GM23338 (cell line): ENCODE results near the gene SERPING1. TPM values are rescaled to one million over a fixed set of nuclear protein-coding genes. Genes with fewer than 3 reads are reported as not detected.

Source experiments
- ATAC-seq: fragments of 200-7000 bp; cut with Tn5 transposase; 3 replicates; pipeline ENCODE4 v1.9.1; 2020
- DNase-seq: peaks from one replicate; pipeline ENCODE4 v3.0.0-alpha.2; 2015; ENCODE audit warnings: low spot score
- H2AFZ ChIP-seq: fragments of 200-600 bp; sonication (generic); 2 replicates; pipeline ENCODE4 v1.8.0; 2016; ENCODE audit warnings: antibody characterized with exemption, mild to moderate bottlenecking, moderate library complexity
- H3F3A ChIP-seq: fragments of 200-600 bp; sonication (generic); replicated peaks from 2 replicates; pipeline ENCODE4 v1.8.0; 2017; ENCODE audit warnings: antibody characterized with exemption, mixed run types, low read depth
- H3K27ac ChIP-seq: fragments of 200-600 bp; sonication (generic); 2 replicates; pipeline ENCODE4 v1.6.1; 2016; ENCODE audit warnings: low read depth
- H3K27me3 ChIP-seq: fragments of 200-600 bp; sonication (generic); 2 replicates; pipeline ENCODE4 v1.8.0; 2016; ENCODE audit warnings: mild to moderate bottlenecking, mixed run types, moderate library complexity; ENCODE audit not compliant: insufficient read depth
- H3K36me3 ChIP-seq: fragments of 200-600 bp; sonication (generic); 2 replicates; pipeline ENCODE4 v1.8.0; 2016; ENCODE audit warnings: mild to moderate bottlenecking; ENCODE audit not compliant: insufficient read depth
- H3K4me1 ChIP-seq: fragments of 200-600 bp; sonication (generic); 2 replicates; pipeline ENCODE4 v1.8.0; 2016; ENCODE audit warnings: mild to moderate bottlenecking, moderate library complexity; ENCODE audit not compliant: insufficient read depth
- H3K4me2 ChIP-seq: fragments of 200-600 bp; sonication (generic); 2 replicates; pipeline ENCODE4 v1.7.1; 2017; ENCODE audit warnings: mixed run types
- H3K4me3 ChIP-seq: fragments of 200-600 bp; sonication (generic); 2 replicates; pipeline ENCODE4 v1.6.1; 2016; ENCODE audit warnings: mixed run types
- H3K79me2 ChIP-seq: fragments of 200-600 bp; sonication (generic); replicated peaks from 2 replicates; pipeline ENCODE4 v1.8.0; 2017; ENCODE audit warnings: mild to moderate bottlenecking; ENCODE audit not compliant: insufficient read depth
- H3K9me2 ChIP-seq: fragments of 200-600 bp; sonication (generic); 2 replicates; pipeline ENCODE4 v1.8.0; 2017; ENCODE audit not compliant: insufficient read depth
- H4K20me1 ChIP-seq: fragments of 200-600 bp; sonication (generic); replicated peaks from 2 replicates; pipeline ENCODE4 v1.8.0; 2017; ENCODE audit warnings: mild to moderate bottlenecking; ENCODE audit not compliant: insufficient read depth
- H3K27ac Mint-ChIP-seq: 2 replicates; pipeline ENCODE4 v1.8.0; 2020; ENCODE audit warnings: inconsistent platforms, mild to moderate bottlenecking, moderate library complexity, mixed read lengths
- H3K27me3 Mint-ChIP-seq: 3 replicates; pipeline ENCODE4 v1.8.0; 2022; ENCODE audit warnings: low read depth, mild to moderate bottlenecking, moderate library complexity, mixed read lengths, inconsistent platforms; ENCODE audit not compliant: insufficient read depth, poor library complexity
- H3K36me3 Mint-ChIP-seq: 3 replicates; pipeline ENCODE4 v1.8.0; 2021; ENCODE audit warnings: low read depth, mild to moderate bottlenecking, inconsistent platforms, moderate library complexity, mixed read lengths
- H3K4me1 Mint-ChIP-seq: 3 replicates; pipeline ENCODE4 v1.8.0; 2020; ENCODE audit warnings: mild to moderate bottlenecking, inconsistent platforms, mixed read lengths
- H3K4me3 Mint-ChIP-seq: 3 replicates; pipeline ENCODE4 v1.8.0; 2021; ENCODE audit warnings: moderate library complexity, mild to moderate bottlenecking, inconsistent platforms, mixed read lengths
- H3K9me3 Mint-ChIP-seq: 3 replicates; pipeline ENCODE4 v1.8.0; 2020; ENCODE audit warnings: moderate library complexity, mild to moderate bottlenecking, inconsistent platforms, mixed read lengths
- CREB1 ChIP-seq: fragments of 250-450 bp; sonication (Bioruptor Pico); IDR thresholded peaks from 2 replicates; pipeline ENCODE4 v1.5.0; 2020; ENCODE audit warnings: low read depth, mild to moderate bottlenecking, moderate library complexity
- EZH2 ChIP-seq: fragments of 200-600 bp; sonication (generic); IDR thresholded peaks from one replicate; pipeline ENCODE4 v1.8.0; 2017; ENCODE audit warnings: antibody characterized with exemption, mild to moderate bottlenecking, low read depth; ENCODE audit not compliant: unreplicated experiment
- EZH2phosphoT487 ChIP-seq: fragments of 200-600 bp; sonication (generic); IDR thresholded peaks from one replicate; pipeline ENCODE4 v1.8.1; 2018; ENCODE audit warnings: antibody characterized with exemption; ENCODE audit not compliant: unreplicated experiment
- JUNB ChIP-seq: IDR thresholded peaks from one replicate; pipeline ENCODE4 v1.6.1; 2016; ENCODE audit warnings: antibody characterized with exemption; ENCODE audit not compliant: unreplicated experiment
- NANOG ChIP-seq: IDR thresholded peaks from 2 replicates; pipeline ENCODE4 v1.6.1; 2016; ENCODE audit warnings: antibody characterized with exemption, borderline replicate concordance
- POLR2AphosphoS5 ChIP-seq: IDR thresholded peaks from 2 replicates; pipeline ENCODE4 v1.6.1; 2016; ENCODE audit warnings: antibody characterized with exemption, low read depth
- STAT1 ChIP-seq: IDR thresholded peaks from one replicate; pipeline ENCODE4 v1.6.1; 2016; ENCODE audit warnings: antibody characterized with exemption; ENCODE audit not compliant: unreplicated experiment
- ZNF114 ChIP-seq: fragments of 250-450 bp; sonication (Bioruptor Pico); IDR thresholded peaks from 2 replicates; pipeline ENCODE4 v1.5.0; 2020; ENCODE audit warnings: mild to moderate bottlenecking, moderate library complexity
- ZNF331 ChIP-seq: fragments of 250-450 bp; sonication (Bioruptor Pico); IDR thresholded peaks from 2 replicates; pipeline ENCODE4 v1.5.0; 2020; ENCODE audit warnings: low read depth, mild to moderate bottlenecking, moderate library complexity
- polyA plus RNA-seq: library from polyadenylated mRNA; unstranded; fragments of >200 nt; fragmentation: Nextera tagmentation; extraction: Ambion mirVana; gene quantifications from 2 replicates; pipeline ENCODE4 v1.2.1, GENCODE V29; 2016
- total RNA-seq: library from RNA; depleted of rRNA; stranded (reverse); fragments of >200 nt; shearing (Covaris generic); gene quantifications from 2 replicates; pipeline ENCODE4 v1.2.3, GENCODE V29; 2014
- TF ChIP-seq, protein P1 (sequence below): IDR thresholded peaks from one replicate; pipeline ENCODE4 v1.6.1; 2018; ENCODE audit warnings: antibody characterized with exemption; ENCODE audit not compliant: unreplicated experiment
- TF ChIP-seq, protein P2 (sequence below): IDR thresholded peaks from 2 replicates; pipeline ENCODE4 v1.6.1; 2016; ENCODE audit warnings: antibody characterized with exemption
- TF ChIP-seq, protein P3 (sequence below): fragments of 250-450 bp; sonication (Bioruptor Pico); IDR thresholded peaks from 2 replicates; pipeline ENCODE4 v1.5.0; 2020; ENCODE audit warnings: mild to moderate bottlenecking, moderate library complexity

SERPING1 gene
- total and polyA plus RNA-seq, 2 experiments from 2014 or later: 42.3 to 54.7 TPM

DNA sequence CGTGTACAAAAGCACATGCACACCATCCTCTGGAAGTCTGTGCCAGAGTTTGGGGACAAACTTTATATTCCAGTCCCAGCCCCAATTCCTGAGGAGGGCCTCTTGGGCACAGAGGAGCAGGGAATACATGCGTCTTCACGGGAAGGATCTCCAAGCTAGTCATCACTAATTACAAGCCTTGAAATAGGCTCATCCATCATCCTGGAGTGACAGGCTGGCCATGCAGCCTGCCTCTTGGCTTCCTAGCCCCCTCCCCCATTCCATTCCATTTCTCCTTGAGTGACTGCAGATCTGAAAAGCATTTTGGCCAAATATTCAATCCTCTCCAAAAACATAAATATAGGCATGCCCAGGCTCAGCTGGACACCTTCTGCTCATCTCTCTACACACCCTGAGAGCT is 24.8 kb downstream of the SERPING1 start (continued):
- TF ChIP-seq, protein P1, sequence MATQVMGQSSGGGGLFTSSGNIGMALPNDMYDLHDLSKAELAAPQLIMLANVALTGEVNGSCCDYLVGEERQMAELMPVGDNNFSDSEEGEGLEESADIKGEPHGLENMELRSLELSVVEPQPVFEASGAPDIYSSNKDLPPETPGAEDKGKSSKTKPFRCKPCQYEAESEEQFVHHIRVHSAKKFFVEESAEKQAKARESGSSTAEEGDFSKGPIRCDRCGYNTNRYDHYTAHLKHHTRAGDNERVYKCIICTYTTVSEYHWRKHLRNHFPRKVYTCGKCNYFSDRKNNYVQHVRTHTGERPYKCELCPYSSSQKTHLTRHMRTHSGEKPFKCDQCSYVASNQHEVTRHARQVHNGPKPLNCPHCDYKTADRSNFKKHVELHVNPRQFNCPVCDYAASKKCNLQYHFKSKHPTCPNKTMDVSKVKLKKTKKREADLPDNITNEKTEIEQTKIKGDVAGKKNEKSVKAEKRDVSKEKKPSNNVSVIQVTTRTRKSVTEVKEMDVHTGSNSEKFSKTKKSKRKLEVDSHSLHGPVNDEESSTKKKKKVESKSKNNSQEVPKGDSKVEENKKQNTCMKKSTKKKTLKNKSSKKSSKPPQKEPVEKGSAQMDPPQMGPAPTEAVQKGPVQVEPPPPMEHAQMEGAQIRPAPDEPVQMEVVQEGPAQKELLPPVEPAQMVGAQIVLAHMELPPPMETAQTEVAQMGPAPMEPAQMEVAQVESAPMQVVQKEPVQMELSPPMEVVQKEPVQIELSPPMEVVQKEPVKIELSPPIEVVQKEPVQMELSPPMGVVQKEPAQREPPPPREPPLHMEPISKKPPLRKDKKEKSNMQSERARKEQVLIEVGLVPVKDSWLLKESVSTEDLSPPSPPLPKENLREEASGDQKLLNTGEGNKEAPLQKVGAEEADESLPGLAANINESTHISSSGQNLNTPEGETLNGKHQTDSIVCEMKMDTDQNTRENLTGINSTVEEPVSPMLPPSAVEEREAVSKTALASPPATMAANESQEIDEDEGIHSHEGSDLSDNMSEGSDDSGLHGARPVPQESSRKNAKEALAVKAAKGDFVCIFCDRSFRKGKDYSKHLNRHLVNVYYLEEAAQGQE: no peak
- no peak for TF ChIP-seq EZH2phosphoT487
- TF ChIP-seq ZNF114 (CRISPR knock-in tag): no peak
- no peak for TF ChIP-seq ZNF331 (CRISPR knock-in tag)
- TF ChIP-seq CREB1 (CRISPR knock-in tag): no peak
- TF ChIP-seq, protein P2, sequence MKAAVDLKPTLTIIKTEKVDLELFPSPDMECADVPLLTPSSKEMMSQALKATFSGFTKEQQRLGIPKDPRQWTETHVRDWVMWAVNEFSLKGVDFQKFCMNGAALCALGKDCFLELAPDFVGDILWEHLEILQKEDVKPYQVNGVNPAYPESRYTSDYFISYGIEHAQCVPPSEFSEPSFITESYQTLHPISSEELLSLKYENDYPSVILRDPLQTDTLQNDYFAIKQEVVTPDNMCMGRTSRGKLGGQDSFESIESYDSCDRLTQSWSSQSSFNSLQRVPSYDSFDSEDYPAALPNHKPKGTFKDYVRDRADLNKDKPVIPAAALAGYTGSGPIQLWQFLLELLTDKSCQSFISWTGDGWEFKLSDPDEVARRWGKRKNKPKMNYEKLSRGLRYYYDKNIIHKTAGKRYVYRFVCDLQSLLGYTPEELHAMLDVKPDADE: no peak
- TF ChIP-seq JUNB: no peak
- no peak for TF ChIP-seq STAT1
- TF ChIP-seq EZH2: no peak
- TF ChIP-seq POLR2AphosphoS5: no peak
- no peak for TF ChIP-seq NANOG

DNA sequence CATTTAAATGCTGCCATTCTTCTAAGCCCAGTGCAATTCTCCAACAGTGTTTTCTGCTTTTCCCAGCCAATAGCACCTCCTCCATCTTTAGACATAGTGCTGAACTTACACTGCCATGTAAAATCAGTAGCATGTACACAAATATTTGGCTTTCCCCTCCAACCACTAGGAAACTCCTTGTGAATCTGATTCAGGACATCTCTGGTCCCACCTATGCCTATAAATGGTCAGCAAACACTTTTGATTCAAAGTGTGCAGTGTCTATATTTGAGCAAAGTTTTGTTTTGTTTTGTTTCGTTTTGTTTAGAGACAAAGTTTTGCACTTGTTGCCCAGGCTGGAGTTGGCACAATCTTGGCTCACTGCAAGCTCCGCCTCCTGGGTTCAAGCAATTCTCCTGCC is 27.4 kb downstream of the SERPING1 start:
- H3K27ac Mint-ChIP-seq: no peak overlapping the region
- DNase-seq: no peak
- peaks cover 3% of the 10 kb centered on the region for H3K4me1 Mint-ChIP-seq
- TF ChIP-seq STAT1 (no peak), JUNB (no peak), POLR2AphosphoS5 (no peak), EZH2 (no peak), ZNF114 (CRISPR knock-in tag) (no peak), NANOG (no peak), ZNF331 (CRISPR knock-in tag) (no peak), CREB1 (CRISPR knock-in tag) (no peak), EZH2phosphoT487 (no peak)
- TF ChIP-seq, protein P3, sequence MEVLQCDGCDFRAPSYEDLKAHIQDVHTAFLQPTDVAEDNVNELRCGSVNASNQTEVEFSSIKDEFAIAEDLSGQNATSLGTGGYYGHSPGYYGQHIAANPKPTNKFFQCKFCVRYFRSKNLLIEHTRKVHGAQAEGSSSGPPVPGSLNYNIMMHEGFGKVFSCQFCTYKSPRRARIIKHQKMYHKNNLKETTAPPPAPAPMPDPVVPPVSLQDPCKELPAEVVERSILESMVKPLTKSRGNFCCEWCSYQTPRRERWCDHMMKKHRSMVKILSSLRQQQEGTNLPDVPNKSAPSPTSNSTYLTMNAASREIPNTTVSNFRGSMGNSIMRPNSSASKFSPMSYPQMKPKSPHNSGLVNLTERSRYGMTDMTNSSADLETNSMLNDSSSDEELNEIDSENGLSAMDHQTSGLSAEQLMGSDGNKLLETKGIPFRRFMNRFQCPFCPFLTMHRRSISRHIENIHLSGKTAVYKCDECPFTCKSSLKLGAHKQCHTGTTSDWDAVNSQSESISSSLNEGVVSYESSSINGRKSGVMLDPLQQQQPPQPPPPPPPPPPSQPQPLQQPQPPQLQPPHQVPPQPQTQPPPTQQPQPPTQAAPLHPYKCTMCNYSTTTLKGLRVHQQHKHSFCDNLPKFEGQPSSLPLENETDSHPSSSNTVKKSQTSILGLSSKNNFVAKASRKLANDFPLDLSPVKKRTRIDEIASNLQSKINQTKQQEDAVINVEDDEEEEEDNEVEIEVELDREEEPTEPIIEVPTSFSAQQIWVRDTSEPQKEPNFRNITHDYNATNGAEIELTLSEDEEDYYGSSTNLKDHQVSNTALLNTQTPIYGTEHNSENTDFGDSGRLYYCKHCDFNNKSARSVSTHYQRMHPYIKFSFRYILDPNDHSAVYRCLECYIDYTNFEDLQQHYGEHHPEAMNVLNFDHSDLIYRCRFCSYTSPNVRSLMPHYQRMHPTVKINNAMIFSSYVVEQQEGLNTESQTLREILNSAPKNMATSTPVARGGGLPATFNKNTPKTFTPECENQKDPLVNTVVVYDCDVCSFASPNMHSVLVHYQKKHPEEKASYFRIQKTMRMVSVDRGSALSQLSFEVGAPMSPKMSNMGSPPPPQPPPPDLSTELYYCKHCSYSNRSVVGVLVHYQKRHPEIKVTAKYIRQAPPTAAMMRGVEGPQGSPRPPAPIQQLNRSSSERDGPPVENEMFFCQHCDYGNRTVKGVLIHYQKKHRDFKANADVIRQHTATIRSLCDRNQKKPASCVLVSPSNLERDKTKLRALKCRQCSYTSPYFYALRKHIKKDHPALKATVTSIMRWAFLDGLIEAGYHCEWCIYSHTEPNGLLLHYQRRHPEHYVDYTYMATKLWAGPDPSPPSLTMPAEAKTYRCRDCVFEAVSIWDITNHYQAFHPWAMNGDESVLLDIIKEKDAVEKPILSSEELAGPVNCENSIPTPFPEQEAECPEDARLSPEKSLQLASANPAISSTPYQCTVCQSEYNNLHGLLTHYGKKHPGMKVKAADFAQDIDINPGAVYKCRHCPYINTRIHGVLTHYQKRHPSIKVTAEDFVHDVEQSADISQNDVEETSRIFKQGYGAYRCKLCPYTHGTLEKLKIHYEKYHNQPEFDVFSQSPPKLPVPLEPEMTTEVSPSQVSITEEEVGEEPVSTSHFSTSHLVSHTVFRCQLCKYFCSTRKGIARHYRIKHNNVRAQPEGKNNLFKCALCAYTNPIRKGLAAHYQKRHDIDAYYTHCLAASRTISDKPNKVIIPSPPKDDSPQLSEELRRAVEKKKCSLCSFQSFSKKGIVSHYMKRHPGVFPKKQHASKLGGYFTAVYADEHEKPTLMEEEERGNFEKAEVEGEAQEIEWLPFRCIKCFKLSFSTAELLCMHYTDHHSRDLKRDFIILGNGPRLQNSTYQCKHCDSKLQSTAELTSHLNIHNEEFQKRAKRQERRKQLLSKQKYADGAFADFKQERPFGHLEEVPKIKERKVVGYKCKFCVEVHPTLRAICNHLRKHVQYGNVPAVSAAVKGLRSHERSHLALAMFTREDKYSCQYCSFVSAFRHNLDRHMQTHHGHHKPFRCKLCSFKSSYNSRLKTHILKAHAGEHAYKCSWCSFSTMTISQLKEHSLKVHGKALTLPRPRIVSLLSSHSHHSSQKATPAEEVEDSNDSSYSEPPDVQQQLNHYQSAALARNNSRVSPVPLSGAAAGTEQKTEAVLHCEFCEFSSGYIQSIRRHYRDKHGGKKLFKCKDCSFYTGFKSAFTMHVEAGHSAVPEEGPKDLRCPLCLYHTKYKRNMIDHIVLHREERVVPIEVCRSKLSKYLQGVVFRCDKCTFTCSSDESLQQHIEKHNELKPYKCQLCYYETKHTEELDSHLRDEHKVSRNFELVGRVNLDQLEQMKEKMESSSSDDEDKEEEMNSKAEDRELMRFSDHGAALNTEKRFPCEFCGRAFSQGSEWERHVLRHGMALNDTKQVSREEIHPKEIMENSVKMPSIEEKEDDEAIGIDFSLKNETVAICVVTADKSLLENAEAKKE: no peak

More for the DNA sequence above, 27.4 kb downstream of the SERPING1 start:
- ATAC-seq: no peak
- Histone ChIP-seq H3K4me1 (peaks cover 4% of the 10 kb centered on the region; the same call in 1 of the 2 replicates), H3K36me3 (no peaks in the 10 kb centered on the region), H3K79me2 (no peaks in the 10 kb centered on the region), H2AFZ (no peak overlapping the region), H3K9me2 (peaks cover 4% of the 10 kb centered on the region), H3K27ac (no peak overlapping the region), H4K20me1 (no peaks in the 10 kb centered on the region), H3K27me3 (no peaks in the 10 kb centered on the region), H3K4me2 (no peak overlapping the region), H3K4me3 (no peak overlapping the region), H3F3A (no peaks in the 10 kb centered on the region)
- H3K4me3 Mint-ChIP-seq: no peak overlapping the region
- H3K27me3 Mint-ChIP-seq: peaks cover 6% of the 10 kb centered on the region
- H3K36me3 Mint-ChIP-seq: peaks cover 11% of the 10 kb centered on the region; the same call in 2 of the 3 replicates
- H3K9me3 Mint-ChIP-seq: peaks cover 17% of the 10 kb centered on the region; the same call in 2 of the 3 replicates
